GM12878 (cell line): ENCODE data around the gene UNC5B. TPM values are rescaled to one million over a fixed set of nuclear protein-coding genes. Genes with fewer than 3 reads are reported as not detected.

Experiments
- ATAC-seq: fragments of 200-7000 bp; cut with Tn5 transposase; 3 replicates; pipeline ENCODE4 v1.9.1; 2020; ENCODE audit warnings: mild to moderate bottlenecking, moderate library complexity
- BruUV-seq: library from RNA; stranded (reverse); fragments of 400-500 nt; replicated peaks from 2 replicates; lab custom pipeline; 2021; lab: Mats Ljungman, UMichigan
- CTCF ChIA-PET: fragments of 300-600 bp; sonication (Branson Sonifier 250); formaldehyde crosslinking; extraction: SDS; loops from one replicate; lab custom pipeline; 2021; ENCODE audit warnings: inconsistent platforms; lab: Yijun Ruan, JAX
- POLR2A ChIA-PET: fragments of 350-600 bp; formaldehyde crosslinking; extraction: SDS; loops from one replicate; lab custom pipeline; 2021; ENCODE audit warnings: inconsistent platforms; lab: Charles Lee
- RAD21 ChIA-PET: fragments of 300-600 bp; sonication (Branson Sonifier 250); formaldehyde crosslinking; loops from one replicate; lab custom pipeline; 2023; ENCODE audit warnings: antibody characterized with exemption; ENCODE audit not compliant: unreplicated experiment; lab: Charles Lee
- SMC1A ChIA-PET: fragments of 300-600 bp; sonication (Branson Sonifier 250); formaldehyde crosslinking; loops from one replicate; lab custom pipeline; 2023; ENCODE audit not compliant: unreplicated experiment, uncharacterized antibody; lab: Charles Lee
- DNase-seq: peaks from one replicate; pipeline ENCODE4 v3.0.0-alpha.2; 2011; ENCODE audit warnings: low read depth, low spot score
- FAIRE-seq: peaks from 3 replicates; lab custom pipeline; 2011; peaks lifted over from hg19 to GRCh38; lab: Jason Lieb, UNC
- H2AFZ ChIP-seq: 2 replicates; pipeline ENCODE4 v1.6.0; 2011; ENCODE audit warnings: low read depth, low read length, control low read depth; ENCODE audit not compliant: control insufficient read depth
- H3K27ac ChIP-seq: 2 replicates; pipeline ENCODE4 v1.5.1; 2011; ENCODE audit warnings: control low read depth; ENCODE audit not compliant: control insufficient read depth, insufficient read depth
- H3K27me3 ChIP-seq, 2 experiments: replicated peaks in 1 of 2; 2 replicates each; pipeline versions ENCODE4 v1.6.0 to v1.6.1; 2011; ENCODE audit warnings: low read length in 1 of 2; ENCODE audit not compliant: control insufficient read depth in 2 of 2, insufficient read depth in 2 of 2
- H3K36me3 ChIP-seq, 2 experiments: 2 replicates each; pipeline ENCODE4 v1.5.1; 2011; ENCODE audit warnings: low read length in 1 of 2; ENCODE audit not compliant: control insufficient read depth in 2 of 2, insufficient read depth in 2 of 2
- H3K4me1 ChIP-seq: 2 replicates; pipeline ENCODE4 v1.6.1; 2011; ENCODE audit warnings: mild to moderate bottlenecking, low read length, moderate library complexity, mixed read lengths; ENCODE audit not compliant: control insufficient read depth, insufficient read depth
- H3K4me2 ChIP-seq: 2 replicates; pipeline ENCODE4 v1.6.0; 2011; ENCODE audit warnings: control low read depth; ENCODE audit not compliant: control insufficient read depth, insufficient read depth
- H3K4me3 ChIP-seq: fragments of 200-600 bp; sonication (generic); 2 replicates; pipeline ENCODE4 v1.5.1; 2016
- H3K79me2 ChIP-seq: 2 replicates; pipeline ENCODE4 v1.6.0; 2011; ENCODE audit warnings: low read length; ENCODE audit not compliant: control insufficient read depth, insufficient read depth
- H3K9ac ChIP-seq: 2 replicates; pipeline ENCODE4 v1.8.0; 2011; ENCODE audit warnings: low read length, control low read depth, mixed read lengths; ENCODE audit not compliant: control insufficient read depth, insufficient read depth
- H3K9me3 ChIP-seq: replicated peaks from 3 replicates; pipeline ENCODE4 v1.5.1; 2011; ENCODE audit warnings: mild to moderate bottlenecking, low read length; ENCODE audit not compliant: control insufficient read depth, insufficient read depth
- H4K20me1 ChIP-seq: 2 replicates; pipeline ENCODE4 v1.6.0; 2011; ENCODE audit not compliant: control insufficient read depth, insufficient read depth
- HDAC6 ChIP-seq: fragments of 200-600 bp; sonication (generic); IDR thresholded peaks from one replicate; pipeline ENCODE4 v1.8.0; 2017; ENCODE audit warnings: antibody characterized with exemption; ENCODE audit not compliant: unreplicated experiment
- MTA3 ChIP-seq: IDR thresholded peaks from 2 replicates; pipeline ENCODE4 v1.6.1; 2012; ENCODE audit warnings: low read length, inconsistent platforms, borderline replicate concordance
- TBL1XR1 ChIP-seq: IDR thresholded peaks from 2 replicates; pipeline ENCODE4 v1.6.1; 2012; ENCODE audit warnings: low read depth, low read length, improper control_type of control experiment
- ZBTB11 ChIP-seq: fragments of 450-650 bp; formaldehyde crosslinking; IDR thresholded peaks from 2 replicates; pipeline ENCODE4 v1.5.0; 2022; ENCODE audit warnings: mild to moderate bottlenecking, missing genetic modification characterization
- ZBTB40 ChIP-seq: fragments of 450-650 bp; IDR thresholded peaks from 2 replicates; pipeline ENCODE4 v1.6.1; 2016; ENCODE audit warnings: mild to moderate bottlenecking, moderate library complexity, borderline replicate concordance
- ZNF217 ChIP-seq: fragments of 450-650 bp; IDR thresholded peaks from 2 replicates; pipeline ENCODE4 v1.6.1; 2017; ENCODE audit warnings: antibody characterized with exemption, mild to moderate bottlenecking
- ZNF384 ChIP-seq: IDR thresholded peaks from 2 replicates; pipeline ENCODE4 v1.6.1; 2012; ENCODE audit warnings: low read depth, mild to moderate bottlenecking, low read length, improper control_type of control experiment, borderline replicate concordance
- WGBS: methylation state at CpG from one replicate; pipeline ENCODE4 v1.1.6; 2016; ENCODE audit warnings: low lambda C conversion rate; ENCODE audit not compliant: insufficient replicate concordance, insufficient coverage; ENCODE audit errors: missing lambda C conversion rate; 5-methylcytosine and 5-hydroxymethylcytosine counted together
- in situ Hi-C: fragments of 300-500 bp; cut with MboI; formaldehyde crosslinking; loops from 9 replicates; pipeline ENCODE4 v1.14.3; 2018; ENCODE audit warnings: mixed read lengths
- intact Hi-C: fragments of 100-400 bp; cut with micrococcal nuclease; formaldehyde crosslinking; loops from one replicate; pipeline ENCODE4 v1.14.2; 2022; ENCODE audit not compliant: unreplicated experiment
- polyA plus RNA-seq, 11 experiments: library from polyadenylated mRNA; depleted of rRNA in 4 of 11; unstranded in 6 of 11; stranded (reverse) in 5 of 11; fragments of >200 nt; fragmentation: Nextera tagmentation in 4 of 11; fragmentation: Illumina TruSeq in 1 of 11; extraction: Ambion mirVana in 4 of 11; extraction: Trizol in 1 of 11; gene quantifications; 1 replicate in 1 of 11; 2 replicates in 10 of 11; pipeline versions ENCODE4 v1.2.1 to v1.2.3, GENCODE V29; 2011 to 2016; ENCODE audit warnings: inconsistent platforms in 2 of 11, missing spikeins in 2 of 11, low read depth in 1 of 11
- total RNA-seq, 4 experiments: library from RNA; depleted of rRNA in 3 of 4; stranded (reverse); fragments of >200 nt in 3 of 4; fragmentation: Illumina TruSeq in 1 of 4; extraction: Trizol in 1 of 4; gene quantifications; 2 replicates each; pipeline versions ENCODE4 v1.2.1 to v1.2.3, GENCODE V29; 2013 to 2021
- TF ChIP-seq, protein P1 (sequence below): IDR thresholded peaks from 2 replicates; pipeline ENCODE4 v1.6.1; 2011; ENCODE audit warnings: mild to moderate bottlenecking, low read depth, low read length, moderate library complexity; ENCODE audit not compliant: insufficient replicate concordance

The UNC5B gene
- total and polyA plus RNA-seq, 10 of the 15 experiments (the other 5 are each of a cell fraction or from before 2014, with no cell fraction given), result 0.03 to 0.08 TPM; not detected in 8

DNA sequence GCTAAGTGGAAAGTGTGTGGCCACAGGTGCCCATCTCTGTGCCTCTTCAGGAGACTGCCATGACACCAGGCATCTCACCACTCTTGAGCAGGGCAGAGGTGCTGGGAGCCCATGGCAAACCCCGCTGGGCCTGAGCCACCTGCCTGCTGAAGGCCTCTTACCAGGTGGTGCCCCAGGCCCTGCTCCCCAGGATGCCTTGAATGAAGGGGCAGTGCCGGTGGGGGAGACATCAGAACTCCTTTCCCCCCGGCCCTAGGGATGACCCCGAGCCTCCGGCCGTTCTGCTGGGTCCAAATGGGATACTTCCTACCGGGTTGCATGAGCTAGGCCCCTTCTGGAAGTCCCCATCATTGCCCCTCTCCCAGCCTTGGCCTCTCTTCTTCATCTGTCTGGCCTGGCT, 37.6 kb downstream of the UNC5B start (continued):
- no peak for TF ChIP-seq ZBTB40
- TF ChIP-seq, all 136 proteins: peak for 0

- no peak for ATAC-seq
- FAIRE-seq, result no peak
- CTCF ChIA-PET, result interaction anchor here (0.6 kb wide), 1 partner anchor 116 kb away, joined by 3 read pairs; no protein-coding TSS in a partner anchor
- TF ChIP-seq ZBTB40, result no peak
- TF ChIP-seq, protein P1, sequence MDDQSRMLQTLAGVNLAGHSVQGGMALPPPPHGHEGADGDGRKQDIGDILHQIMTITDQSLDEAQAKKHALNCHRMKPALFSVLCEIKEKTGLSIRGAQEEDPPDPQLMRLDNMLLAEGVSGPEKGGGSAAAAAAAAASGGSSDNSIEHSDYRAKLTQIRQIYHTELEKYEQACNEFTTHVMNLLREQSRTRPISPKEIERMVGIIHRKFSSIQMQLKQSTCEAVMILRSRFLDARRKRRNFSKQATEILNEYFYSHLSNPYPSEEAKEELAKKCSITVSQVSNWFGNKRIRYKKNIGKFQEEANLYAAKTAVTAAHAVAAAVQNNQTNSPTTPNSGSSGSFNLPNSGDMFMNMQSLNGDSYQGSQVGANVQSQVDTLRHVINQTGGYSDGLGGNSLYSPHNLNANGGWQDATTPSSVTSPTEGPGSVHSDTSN, result no peak
- no peak for TF ChIP-seq ZNF384
- TF ChIP-seq ZBTB11, result no peak
- TF ChIP-seq MTA3, result no peak
- no peak for TF ChIP-seq TBL1XR1
- TF ChIP-seq HDAC6, result no peak
- TF ChIP-seq ZNF217, result no peak
Measured at GRCh38 chr10:71250405-71250804, 38.0 kb downstream of the UNC5B start.

More at GRCh38 chr10:71250405-71250804, 38.0 kb downstream of the UNC5B start:
- H3K27ac ChIP-seq, result no peak overlapping the region
- no TSS peak for BruUV-seq
- no peaks in the 10 kb centered on the region for H3K79me2 ChIP-seq
- WGBS, result 29% methylated on average over 3 of the region's 3 CpGs
- SMC1A ChIA-PET, result no interaction called here
- H3K36me3 ChIP-seq, result no peaks in the 10 kb centered on the region
- no peak overlapping the region for H3K9ac ChIP-seq
- H4K20me1 ChIP-seq, result no peaks in the 10 kb centered on the region
- no peak for DNase-seq
- POLR2A ChIA-PET, result no interaction called here
- no peaks in the 10 kb centered on the region for H3K9me3 ChIP-seq
- no peak overlapping the region for H3K4me3 ChIP-seq
- in situ Hi-C loops (no loop called here), intact Hi-C loops (no loop called here)
- H3K4me2 ChIP-seq, result no peak overlapping the region
- H3K4me1 ChIP-seq, result no peaks in the 10 kb centered on the region
- H3K27me3 ChIP-seq, result no peaks in the 10 kb centered on the region; a peak in 2 of 4 replicates
- no peak overlapping the region for H2AFZ ChIP-seq
- RAD21 ChIA-PET, result no interaction called here
